ENCODE results near the gene UGGT2. TPM values are rescaled to one million over a fixed set of nuclear protein-coding genes. Genes with fewer than 3 reads are reported as not detected.
"Not testable (repeated sequence)": the region's sequence is repeated elsewhere in the genome, so short reads cannot be mapped to it uniquely, and the experiment has no call there.

Gene UGGT2
- total RNA-seq, 1 experiment from 2014 or later: 66.1 TPM

DNA sequence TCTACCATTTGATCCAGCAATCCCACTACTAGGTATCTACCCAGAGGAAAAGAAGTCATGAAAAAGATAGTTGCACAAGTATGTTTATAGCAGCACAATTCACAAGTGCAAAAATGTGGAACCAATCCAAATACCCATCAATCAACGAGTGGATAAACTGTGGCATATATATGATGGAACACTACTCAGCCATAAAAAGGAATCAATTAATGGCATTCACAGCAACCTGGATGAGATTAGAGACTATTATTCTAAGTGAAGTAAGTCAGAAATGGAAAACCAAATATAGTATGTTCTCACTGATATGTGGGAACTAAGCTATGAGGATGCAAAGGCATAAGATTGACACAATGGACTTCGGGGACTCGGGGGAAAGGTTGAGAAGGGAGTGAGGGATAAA, 1.3 kb downstream of the UGGT2 start:
- DNase-seq (ENCODE audit: low spot score): not testable (repeated sequence)

DNA sequence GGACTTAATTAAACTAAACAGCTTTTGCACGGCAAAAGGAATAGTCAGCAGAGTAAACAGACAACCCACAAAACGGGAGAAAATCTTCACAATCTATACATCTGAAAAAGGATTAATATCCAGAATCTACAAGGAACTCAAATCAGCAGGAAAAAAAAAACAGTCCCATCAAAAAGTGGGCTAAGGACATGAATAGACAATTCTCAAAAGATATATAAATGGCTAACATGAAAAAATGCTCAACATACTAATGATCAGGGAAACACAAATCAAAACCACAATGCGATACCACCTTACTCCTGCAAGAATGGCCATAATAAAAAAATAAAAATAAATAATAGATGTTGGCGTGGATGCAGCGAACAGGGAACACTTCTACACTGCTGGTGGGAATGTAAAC, 1.7 kb downstream of the UGGT2 start:
- DNase-seq (ENCODE audit: low spot score): not testable (repeated sequence)

GRCh38 chr13:96050955-96051354, 2.2 kb downstream of the UGGT2 start:
- DNase-seq (ENCODE audit: low spot score): not testable (repeated sequence)

- DNase-seq (ENCODE audit: low spot score): not testable (repeated sequence)
Observed at GRCh38 chr13:96046449-96047126, 6.6 kb downstream of the UGGT2 start.

- no peak for DNase-seq (ENCODE audit: low spot score)
Observed at GRCh38 chr13:96044238-96044637, 9.0 kb downstream of the UGGT2 start.

DNA sequence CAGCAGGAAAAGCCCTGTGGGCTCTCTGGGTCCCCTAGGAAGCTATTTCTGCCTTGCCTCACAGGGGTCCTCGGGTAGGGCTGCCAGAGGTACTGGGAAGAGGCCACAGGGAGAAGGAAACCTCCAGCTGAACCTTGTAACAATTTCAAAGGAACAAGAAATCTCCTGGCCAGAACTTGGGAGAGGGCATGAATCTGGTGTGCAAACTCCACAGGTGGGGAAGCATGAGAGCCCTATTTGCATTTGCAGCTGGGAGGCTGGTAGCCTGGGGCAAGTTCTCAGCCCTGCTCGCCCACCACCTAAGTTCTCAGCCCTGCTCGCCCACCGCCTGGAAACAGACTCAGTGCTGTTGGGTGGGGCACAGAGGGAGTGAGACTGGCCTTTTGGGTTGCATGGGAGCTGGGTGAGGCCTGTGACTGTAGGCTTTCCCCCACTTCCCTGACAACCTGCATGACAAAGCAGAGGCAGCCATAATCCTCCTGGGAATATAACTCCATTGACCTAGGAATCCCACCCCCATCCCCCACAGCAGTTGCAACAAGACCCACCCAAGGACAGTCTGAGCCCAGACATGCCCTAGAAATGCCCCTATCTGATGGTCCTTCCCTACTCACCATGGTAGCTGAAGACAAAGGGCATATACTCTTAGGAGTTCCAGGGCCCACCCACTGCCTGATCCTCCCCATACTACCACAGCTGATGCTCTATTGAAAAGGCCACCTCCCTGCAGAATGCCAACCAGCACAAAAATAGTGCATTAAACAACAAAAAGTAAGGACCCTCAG, 11.7 kb downstream of the UGGT2 start:
- no peak for DNase-seq (ENCODE audit: low spot score)

DNA sequence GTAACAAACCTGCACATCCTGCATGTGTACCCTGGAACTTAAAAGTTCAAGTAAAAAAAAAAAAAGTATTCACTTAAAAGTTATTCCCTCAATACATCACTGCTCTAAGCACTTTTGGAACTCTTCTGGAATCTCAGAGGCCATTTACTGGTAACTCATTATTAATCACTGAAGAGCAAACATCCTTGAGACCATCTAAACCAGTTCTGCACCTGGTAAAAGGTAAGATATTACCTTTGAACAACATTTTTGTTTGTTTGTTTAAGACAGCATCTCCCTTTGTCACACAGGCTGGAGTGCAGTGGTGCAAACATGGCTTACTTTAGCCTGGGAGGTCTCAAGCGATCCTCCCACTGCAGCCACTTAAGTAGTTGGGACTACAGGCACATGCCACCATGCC, 16.7 kb downstream of the UGGT2 start:
- no peak for DNase-seq (ENCODE audit: low spot score)

- DNase-seq (ENCODE audit: low spot score): no peak
Observed at GRCh38 chr13:96034662-96035061, 18.5 kb downstream of the UGGT2 start.

- no peak for DNase-seq (ENCODE audit: low spot score)
Observed at GRCh38 chr13:96033220-96034015, 19.8 kb downstream of the UGGT2 start.

DNA sequence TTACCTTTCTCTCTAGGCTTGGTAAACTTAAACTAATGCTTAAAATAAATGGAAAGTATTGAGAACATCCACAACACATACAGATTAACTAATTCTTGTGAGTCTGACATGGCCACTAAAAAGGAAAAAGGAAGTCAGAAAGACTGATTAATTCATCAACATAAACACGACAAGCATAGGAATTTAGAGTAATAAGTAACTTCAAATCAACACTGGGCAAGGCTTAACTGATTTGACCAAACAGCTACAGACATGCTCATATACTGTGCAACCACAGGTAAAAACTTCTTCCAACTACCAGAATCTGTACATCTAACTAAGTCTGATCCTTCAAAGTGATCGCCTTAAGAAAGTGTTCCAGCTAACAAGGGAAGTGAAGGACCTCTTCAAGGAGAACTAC, 20.5 kb downstream of the UGGT2 start:
- no peak for DNase-seq (ENCODE audit: low spot score)

DNA sequence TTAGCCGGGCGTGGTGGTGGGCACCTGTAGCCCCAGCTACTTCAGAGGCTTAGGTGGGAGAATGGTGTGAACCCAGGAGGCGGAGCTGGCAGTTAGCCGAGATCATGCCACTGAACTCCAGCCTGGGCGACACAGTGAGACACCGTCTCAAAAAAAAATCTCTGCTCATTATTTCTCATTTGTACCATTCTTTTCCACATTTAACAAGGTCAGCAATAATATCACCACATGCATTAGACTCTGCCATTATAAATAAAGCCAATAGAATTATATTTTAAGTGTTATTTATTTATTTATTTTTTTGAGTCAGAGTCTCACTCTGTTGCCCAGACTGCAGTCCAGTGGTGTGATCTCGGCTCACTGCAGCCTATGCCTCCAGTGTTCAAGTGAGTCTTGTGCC, 24.2 kb downstream of the UGGT2 start:
- no peak for DNase-seq (ENCODE audit: low spot score)

DNA sequence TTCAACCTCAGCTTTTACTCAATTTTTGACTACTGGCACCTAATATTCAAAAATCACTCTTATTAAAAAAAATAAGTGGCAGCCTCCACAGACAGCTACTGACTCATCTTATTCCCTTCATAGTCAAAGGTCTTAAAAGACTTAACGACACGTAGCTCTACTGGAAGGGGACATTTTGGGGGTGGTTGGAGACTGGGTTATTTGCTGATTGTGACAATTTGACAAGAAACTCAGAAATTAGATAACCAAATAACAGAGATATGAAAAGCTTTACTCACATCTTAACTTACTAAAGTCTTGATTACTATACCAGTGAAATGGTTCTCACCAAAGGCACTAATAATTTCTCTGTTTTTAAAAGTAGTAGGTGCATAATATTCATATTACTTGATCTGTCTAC, 25.7 kb downstream of the UGGT2 start:
- DNase-seq (ENCODE audit: low spot score): no peak

DNA sequence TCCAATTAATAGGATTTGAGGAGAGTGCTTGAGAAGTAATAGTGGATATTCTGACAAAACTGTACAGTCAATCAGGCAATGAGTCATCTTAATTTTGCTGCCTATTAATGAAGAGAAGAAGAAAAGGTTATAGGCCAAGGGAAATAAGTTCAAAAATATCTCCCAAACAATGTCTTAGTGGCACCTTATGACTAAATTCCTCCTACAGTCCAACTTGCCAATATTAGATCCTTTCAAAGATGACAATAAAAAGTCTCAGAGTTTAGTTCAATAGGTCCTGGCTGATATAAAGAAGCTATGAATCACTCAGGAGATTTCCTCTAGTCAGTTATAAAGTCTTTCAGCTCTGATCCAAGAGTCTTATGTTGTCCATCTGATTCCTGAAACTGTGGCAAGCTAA, 27.9 kb downstream of the UGGT2 start:
- no peak for DNase-seq (ENCODE audit: low spot score)

- no peak for DNase-seq (ENCODE audit: low spot score)
Observed at GRCh38 chr13:96020931-96021330, 32.3 kb downstream of the UGGT2 start.

GRCh38 chr13:96020155-96020575, 33.0 kb downstream of the UGGT2 start:
- DNase-seq (ENCODE audit: low spot score): peak; percentile 53

DNA sequence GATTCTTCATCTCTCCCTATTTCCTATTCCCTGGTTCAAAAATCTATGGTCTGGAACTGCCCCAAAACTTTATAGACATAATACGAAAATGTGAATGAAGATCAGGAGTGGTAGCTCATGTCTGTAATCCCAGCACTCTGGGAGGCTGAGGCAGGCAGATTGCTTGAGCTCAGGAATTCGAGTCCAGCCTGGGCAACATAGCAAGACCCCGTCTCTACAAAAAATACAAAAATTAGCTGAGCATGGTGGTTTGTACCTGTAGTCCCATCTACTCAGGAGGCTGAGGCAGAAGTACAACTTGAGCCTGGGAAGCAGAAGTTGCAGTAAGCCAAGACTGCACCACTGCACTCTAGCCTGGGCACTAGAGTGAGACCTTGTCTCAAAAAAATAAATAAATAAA, 35.1 kb downstream of the UGGT2 start:
- DNase-seq (ENCODE audit: low spot score): no peak

GRCh38 chr13:96011291-96011872, 41.8 kb downstream of the UGGT2 start:
- DNase-seq (ENCODE audit: low spot score): no peak

DNA sequence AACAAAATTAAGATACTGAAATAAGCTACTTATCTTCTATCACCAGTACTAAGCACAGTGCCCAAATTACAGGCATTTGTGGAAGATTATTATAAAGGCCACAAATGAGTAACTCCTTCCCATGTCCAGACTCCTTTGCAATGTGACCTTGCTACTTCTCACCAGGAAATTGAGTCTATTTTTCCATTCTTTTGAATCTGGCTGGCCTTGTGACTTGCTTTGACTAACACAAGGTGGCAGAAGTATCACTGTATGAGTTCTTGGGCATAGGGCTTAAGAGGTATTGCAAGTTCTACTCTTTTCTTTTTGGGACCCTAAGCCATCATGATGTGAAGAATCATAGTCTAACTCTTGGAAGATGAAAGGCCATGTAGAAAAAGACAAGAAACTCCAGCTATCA, 49.9 kb downstream of the UGGT2 start:
- no peak for DNase-seq (ENCODE audit: low spot score)

- DNase-seq (ENCODE audit: low spot score): no peak
Observed at GRCh38 chr13:96002322-96003131, 50.7 kb downstream of the UGGT2 start.

DNA sequence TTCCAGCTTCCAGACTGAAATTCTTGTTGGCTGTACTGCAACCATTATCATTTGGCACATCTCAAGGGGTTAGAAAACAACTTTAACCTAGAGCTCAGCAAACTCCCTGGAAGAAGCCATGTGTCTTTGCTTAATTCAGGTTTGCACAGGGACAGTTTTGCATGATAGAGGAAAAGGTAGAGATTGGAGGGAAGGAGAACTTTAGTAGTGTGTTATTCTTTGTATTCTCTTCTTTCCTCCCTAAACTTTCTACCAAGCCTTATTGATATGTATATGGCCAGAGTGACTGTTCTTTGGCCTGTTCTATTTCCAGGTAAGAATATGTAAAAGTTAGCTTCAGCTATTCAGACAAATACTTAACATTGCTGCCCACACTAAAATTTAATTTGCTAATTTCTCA, 53.1 kb downstream of the UGGT2 start:
- DNase-seq (ENCODE audit: low spot score): no peak

DNA sequence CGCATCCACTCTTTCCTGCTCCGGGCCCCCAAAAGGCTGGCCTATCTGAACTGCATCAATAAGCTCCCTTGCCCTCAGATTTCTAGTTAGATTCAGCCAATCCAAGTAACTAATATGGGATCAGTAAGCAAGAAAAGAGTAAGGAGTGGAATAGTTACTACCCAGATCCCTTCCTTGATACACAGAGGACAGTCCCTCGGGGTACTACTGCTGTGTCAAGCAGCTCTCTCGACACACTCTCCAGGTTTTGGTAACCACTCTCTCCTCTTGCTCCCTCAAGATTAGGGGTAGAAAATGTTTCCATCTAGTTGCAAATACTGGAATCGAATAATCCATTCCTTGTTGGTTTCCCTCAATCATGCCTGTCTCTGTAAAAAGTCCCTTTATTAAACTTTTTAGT, 65.4 kb downstream of the UGGT2 start:
- no peak for DNase-seq (ENCODE audit: low spot score)

Measured in A172 (cell line).